ENCODE measurements around the gene ADCK1. TPM values are rescaled to one million over a fixed set of nuclear protein-coding genes. Genes with fewer than 3 reads are reported as not detected.

Gene ADCK1
- polyA plus RNA-seq, 2 donors, result 4.4 to 5.2 TPM

GRCh38 chr14:77917491-77918201 is 117.7 kb downstream of the ADCK1 start:
- no peaks in the 10 kb centered on the region for H3K27me3 ChIP-seq (ENCODE audit: control insufficient read depth in 1 of 2, insufficient read depth in 2 of 2, low read length in 2 of 2)
- WGBS, 2 donors, result 86 to 90% methylated on average over 7 of the region's 7 CpGs
- no peak overlapping the region for H3K27ac ChIP-seq (ENCODE audit: low read depth in 2 of 2, low read length in 1 of 2)
- H3K4me3 ChIP-seq (ENCODE audit: low read depth in 1 of 2, low read length in 2 of 2), result no peak overlapping the region
- H3K4me1 ChIP-seq (ENCODE audit: control insufficient read depth in 2 of 2, insufficient read depth in 2 of 2, low read length in 1 of 2), result no peaks in the 10 kb centered on the region
- no peaks in the 10 kb centered on the region for H3K36me3 ChIP-seq (ENCODE audit: control insufficient read depth in 2 of 2, insufficient read depth in 2 of 2, low read length in 1 of 2)
- no peaks in the 10 kb centered on the region for H3K9me3 ChIP-seq (ENCODE audit: control insufficient read depth in 2 of 2, insufficient read depth in 1 of 2, low read depth in 1 of 2, low read length in 1 of 2)

GRCh38 chr14:77918448-77918847 is 118.5 kb downstream of the ADCK1 start:
- 64 to 69% methylated on average over 2 of the region's 2 CpGs for WGBS, 2 donors
- no peaks in the 10 kb centered on the region for H3K27me3 ChIP-seq (ENCODE audit: control insufficient read depth in 1 of 2, insufficient read depth in 2 of 2, low read length in 2 of 2)
- H3K9me3 ChIP-seq (ENCODE audit: control insufficient read depth in 2 of 2, insufficient read depth in 1 of 2, low read depth in 1 of 2, low read length in 1 of 2), result no peaks in the 10 kb centered on the region
- H3K4me1 ChIP-seq (ENCODE audit: control insufficient read depth in 2 of 2, insufficient read depth in 2 of 2, low read length in 1 of 2), result no peaks in the 10 kb centered on the region
- H3K36me3 ChIP-seq (ENCODE audit: control insufficient read depth in 2 of 2, insufficient read depth in 2 of 2, low read length in 1 of 2), result no peaks in the 10 kb centered on the region
- no peak overlapping the region for H3K4me3 ChIP-seq (ENCODE audit: low read depth in 1 of 2, low read length in 2 of 2)
- no peak overlapping the region for H3K27ac ChIP-seq (ENCODE audit: low read depth in 2 of 2, low read length in 1 of 2)

GRCh38 chr14:77920312-77920711 is 120.4 kb downstream of the ADCK1 start:
- Histone ChIP-seq H3K36me3 (ENCODE audit: control insufficient read depth in 2 of 2, insufficient read depth in 2 of 2, low read length in 1 of 2) (peaks cover 0 to under 1% of the 10 kb centered on the region in 2 donors), H3K4me1 (ENCODE audit: control insufficient read depth in 2 of 2, insufficient read depth in 2 of 2, low read length in 1 of 2) (no peaks in the 10 kb centered on the region), H3K27me3 (ENCODE audit: control insufficient read depth in 1 of 2, insufficient read depth in 2 of 2, low read length in 2 of 2) (no peaks in the 10 kb centered on the region), H3K27ac (ENCODE audit: low read depth in 2 of 2, low read length in 1 of 2) (no peak overlapping the region), H3K9me3 (ENCODE audit: control insufficient read depth in 2 of 2, insufficient read depth in 1 of 2, low read depth in 1 of 2, low read length in 1 of 2) (no peaks in the 10 kb centered on the region), H3K4me3 (ENCODE audit: low read depth in 1 of 2, low read length in 2 of 2) (no peak overlapping the region)
- whole genome bisulfite sequencing, 2 donors, result 95 to 97% methylated on average over 5 of the region's 5 CpGs

GRCh38 chr14:77921818-77922217 is 121.9 kb downstream of the ADCK1 start:
- Histone ChIP-seq H3K27ac (ENCODE audit: low read depth in 2 of 2, low read length in 1 of 2) (no peak overlapping the region), H3K9me3 (ENCODE audit: control insufficient read depth in 2 of 2, insufficient read depth in 1 of 2, low read depth in 1 of 2, low read length in 1 of 2) (no peaks in the 10 kb centered on the region), H3K36me3 (ENCODE audit: control insufficient read depth in 2 of 2, insufficient read depth in 2 of 2, low read length in 1 of 2) (peaks cover 0 to 6% of the 10 kb centered on the region in 2 donors), H3K4me3 (ENCODE audit: low read depth in 1 of 2, low read length in 2 of 2) (no peak overlapping the region), H3K27me3 (ENCODE audit: control insufficient read depth in 1 of 2, insufficient read depth in 2 of 2, low read length in 2 of 2) (no peaks in the 10 kb centered on the region), H3K4me1 (ENCODE audit: control insufficient read depth in 2 of 2, insufficient read depth in 2 of 2, low read length in 1 of 2) (no peaks in the 10 kb centered on the region)
- 81 to 86% methylated on average over 2 of the region's 2 CpGs for WGBS, 2 donors

GRCh38 chr14:77923131-77923936 is 123.4 kb downstream of the ADCK1 start:
- 66 to 70% methylated on average over 11 of the region's 11 CpGs for WGBS, 2 donors
- Histone ChIP-seq H3K4me3 (ENCODE audit: low read depth in 1 of 2, low read length in 2 of 2) (no peak overlapping the region), H3K4me1 (ENCODE audit: control insufficient read depth in 2 of 2, insufficient read depth in 2 of 2, low read length in 1 of 2) (no peaks in the 10 kb centered on the region), H3K27me3 (ENCODE audit: control insufficient read depth in 1 of 2, insufficient read depth in 2 of 2, low read length in 2 of 2) (no peaks in the 10 kb centered on the region), H3K27ac (ENCODE audit: low read depth in 2 of 2, low read length in 1 of 2) (no peak overlapping the region), H3K36me3 (ENCODE audit: control insufficient read depth in 2 of 2, insufficient read depth in 2 of 2, low read length in 1 of 2) (peaks cover 0 to 9% of the 10 kb centered on the region in 2 donors), H3K9me3 (ENCODE audit: control insufficient read depth in 2 of 2, insufficient read depth in 1 of 2, low read depth in 1 of 2, low read length in 1 of 2) (no peaks in the 10 kb centered on the region)

- 93 to 94% methylated on average over 22 of the region's 22 CpGs for WGBS, 2 donors
Observed at GRCh38 chr14:77924141-77924948, 124.4 kb downstream of the ADCK1 start.

GRCh38 chr14:77926942-77927341 is 127.0 kb downstream of the ADCK1 start:
- H3K9me3 ChIP-seq (ENCODE audit: control insufficient read depth in 2 of 2, insufficient read depth in 1 of 2, low read depth in 1 of 2, low read length in 1 of 2), result no peaks in the 10 kb centered on the region
- peaks cover 0 to 9% of the 10 kb centered on the region in 2 donors for H3K36me3 ChIP-seq (ENCODE audit: control insufficient read depth in 2 of 2, insufficient read depth in 2 of 2, low read length in 1 of 2)
- no peaks in the 10 kb centered on the region for H3K4me1 ChIP-seq (ENCODE audit: control insufficient read depth in 2 of 2, insufficient read depth in 2 of 2, low read length in 1 of 2)
- H3K4me3 ChIP-seq (ENCODE audit: low read depth in 1 of 2, low read length in 2 of 2), result no peak overlapping the region
- WGBS, 2 donors, result 70 to 90% methylated on average over 9 of the region's 9 CpGs
- no peaks in the 10 kb centered on the region for H3K27me3 ChIP-seq (ENCODE audit: control insufficient read depth in 1 of 2, insufficient read depth in 2 of 2, low read length in 2 of 2)
- H3K27ac ChIP-seq (ENCODE audit: low read depth in 2 of 2, low read length in 1 of 2), result no peak overlapping the region

More at GRCh38 chr14:77924141-77924948, 124.4 kb downstream of the ADCK1 start:
- Histone ChIP-seq H3K27ac (ENCODE audit: low read depth in 2 of 2, low read length in 1 of 2) (no peak overlapping the region), H3K27me3 (ENCODE audit: control insufficient read depth in 1 of 2, insufficient read depth in 2 of 2, low read length in 2 of 2) (no peaks in the 10 kb centered on the region), H3K9me3 (ENCODE audit: control insufficient read depth in 2 of 2, insufficient read depth in 1 of 2, low read depth in 1 of 2, low read length in 1 of 2) (no peaks in the 10 kb centered on the region), H3K36me3 (ENCODE audit: control insufficient read depth in 2 of 2, insufficient read depth in 2 of 2, low read length in 1 of 2) (peaks cover 0 to 9% of the 10 kb centered on the region in 2 donors), H3K4me3 (ENCODE audit: low read depth in 1 of 2, low read length in 2 of 2) (no peak overlapping the region), H3K4me1 (ENCODE audit: control insufficient read depth in 2 of 2, insufficient read depth in 2 of 2, low read length in 1 of 2) (no peaks in the 10 kb centered on the region)

- Histone ChIP-seq H3K27me3 (ENCODE audit: control insufficient read depth in 1 of 2, insufficient read depth in 2 of 2, low read length in 2 of 2) (no peaks in the 10 kb centered on the region), H3K4me3 (ENCODE audit: low read depth in 1 of 2, low read length in 2 of 2) (no peak overlapping the region), H3K27ac (ENCODE audit: low read depth in 2 of 2, low read length in 1 of 2) (no peak overlapping the region), H3K9me3 (ENCODE audit: control insufficient read depth in 2 of 2, insufficient read depth in 1 of 2, low read depth in 1 of 2, low read length in 1 of 2) (peaks cover 0 to 4% of the 10 kb centered on the region in 2 donors), H3K4me1 (ENCODE audit: control insufficient read depth in 2 of 2, insufficient read depth in 2 of 2, low read length in 1 of 2) (no peaks in the 10 kb centered on the region), H3K36me3 (ENCODE audit: control insufficient read depth in 2 of 2, insufficient read depth in 2 of 2, low read length in 1 of 2) (peaks cover 4 to 11% of the 10 kb centered on the region in 2 donors)
- WGBS, 2 donors, result 96 to 97% methylated on average over 14 of the region's 14 CpGs
Observed at GRCh38 chr14:77931441-77931840, 131.5 kb downstream of the ADCK1 start.

GRCh38 chr14:77936138-77936639 is 136.3 kb downstream of the ADCK1 start:
- H3K27me3 ChIP-seq (ENCODE audit: control insufficient read depth in 1 of 2, insufficient read depth in 2 of 2, low read length in 2 of 2), result no peaks in the 10 kb centered on the region
- peaks cover 0 to 9% of the 10 kb centered on the region in 2 donors for H3K9me3 ChIP-seq (ENCODE audit: control insufficient read depth in 2 of 2, insufficient read depth in 1 of 2, low read depth in 1 of 2, low read length in 1 of 2)
- H3K27ac ChIP-seq (ENCODE audit: low read depth in 2 of 2, low read length in 1 of 2), result no peak overlapping the region
- H3K36me3 ChIP-seq (ENCODE audit: control insufficient read depth in 2 of 2, insufficient read depth in 2 of 2, low read length in 1 of 2), result peaks cover 4 to 6% of the 10 kb centered on the region in 2 donors
- no peaks in the 10 kb centered on the region for H3K4me1 ChIP-seq (ENCODE audit: control insufficient read depth in 2 of 2, insufficient read depth in 2 of 2, low read length in 1 of 2)
- 94 to 96% methylated on average over 4 of the region's 4 CpGs for WGBS, 2 donors
- no peak overlapping the region for H3K4me3 ChIP-seq (ENCODE audit: low read depth in 1 of 2, low read length in 2 of 2)
